ENCODE results near the gene TRAPPC12. TPM values are rescaled to one million over a fixed set of nuclear protein-coding genes. Genes with fewer than 3 reads are reported as not detected.

Gene TRAPPC12
- total RNA-seq (2014; rRNA removed) (86.2 and 111 TPM in 2 replicates), Bru-seq, nascent RNA (percentile 89 among the genes with signal in this experiment), BruChase-seq, experiment 1, labeled RNA remaining after a 6-hour chase (percentile 82 among the genes with signal in this experiment), BruChase-seq, experiment 2, labeled RNA remaining after a 2-hour chase (percentile 91 among the genes with signal in this experiment)
- long read RNA-seq, transcript TRAPPC12-201 (12 exons, 2,508 nt), result major isoform, 36 of 156 reads
- long read RNA-seq, partial matches to known transcripts, result 86 of 156 reads
- long read RNA-seq, other reads (novel, unspliced or antisense), result 27 of 156 reads

- peak; percentile 71 for ATAC-seq
- peak within 1 kb of the TSS; percentile 97 for H3K4me2 ChIP-seq (ENCODE audit: low read length)
- peaks cover 26% of the 10 kb centered on the region for H3K4me1 ChIP-seq (ENCODE audit: insufficient read depth, low read length)
- H3K36me3 ChIP-seq (ENCODE audit: low read depth, low read length), result peaks cover 11% of the 10 kb centered on the region
- CTCF ChIA-PET, result no interaction called here
- peak within 1 kb of the TSS; percentile 97 for H3K9ac ChIP-seq (ENCODE audit: low read length)
- H3K4me3 ChIP-seq (ENCODE audit: low read length), result peak within 1 kb of the TSS; percentile 92
- no peaks in the 10 kb centered on the region for H3K9me3 ChIP-seq (ENCODE audit: low read length)
- TF ChIP-seq EZH2phosphoT487 (IDR thresholded peaks at IDR 0.05; ENCODE audit: borderline replicate concordance, low read length) (no peak), EZH2 (IDR thresholded peaks at IDR 0.05; ENCODE audit: low read length, unreplicated experiment) (no peak), CTCF (conservative IDR thresholded peaks at IDR 0.05; ENCODE audit: low read depth, low read length) (peak; percentile 54)
- DNase-seq, result peak; percentile 89
- no TSS peak for BruUV-seq (replicated peaks)
- POLR2A ChIA-PET (ENCODE audit: unreplicated experiment), result no interaction called here
- H3K27me3 ChIP-seq (ENCODE audit: low read length), result no peaks in the 10 kb centered on the region
- intact Hi-C loops (cut with micrococcal nuclease), result loop anchor here (5.0 kb wide), 2 partner anchors 197 to 272 kb away; partner anchors contain the start of gene RPS7
- no peaks in the 10 kb centered on the region for H3K9me2 ChIP-seq (replicated peaks; ENCODE audit: low read length)
- H4K20me1 ChIP-seq (ENCODE audit: low read length), result peaks cover 12% of the 10 kb centered on the region; the same call in 1 of the 2 replicates
- peak within 1 kb of the TSS; percentile 83 for H2AFZ ChIP-seq (ENCODE audit: low read length)
- H3K27ac ChIP-seq (ENCODE audit: low read length), result peak within 1 kb of the TSS; percentile 89
- no peaks in the 10 kb centered on the region for H3F3A ChIP-seq (ENCODE audit: low read length, unreplicated experiment)
- peaks cover 78% of the 10 kb centered on the region for H3K79me2 ChIP-seq (ENCODE audit: low read length)
Observed at GRCh38 chr2:3379647-3380534, at the start of gene TRAPPC12. Gene TRAPPC12, plus strand, starts transcription at chr2:3379694. Its CDS starts 7,930 bp downstream, at chr2:3387624.

GRCh38 chr2:3332133-3332532, 47.4 kb upstream of the TRAPPC12 start:
- no peaks in the 10 kb centered on the region; the same call in 1 of the 2 replicates for H4K20me1 ChIP-seq (ENCODE audit: low read length)
- no TSS peak for BruUV-seq (replicated peaks)
- no peaks in the 10 kb centered on the region for H3F3A ChIP-seq (ENCODE audit: low read length, unreplicated experiment)
- H3K4me2 ChIP-seq (ENCODE audit: low read length), result no peak overlapping the region
- ChIA-PET POLR2A (ENCODE audit: unreplicated experiment) (no interaction called here), CTCF (no interaction called here)
- no peaks in the 10 kb centered on the region for H3K9me2 ChIP-seq (replicated peaks; ENCODE audit: low read length)
- H3K27ac ChIP-seq (ENCODE audit: low read length), result no peak overlapping the region
- TF ChIP-seq EZH2 (IDR thresholded peaks at IDR 0.05; ENCODE audit: low read length, unreplicated experiment) (no peak), EZH2phosphoT487 (IDR thresholded peaks at IDR 0.05; ENCODE audit: borderline replicate concordance, low read length) (no peak), CTCF (conservative IDR thresholded peaks at IDR 0.05; ENCODE audit: low read depth, low read length) (no peak)
- H2AFZ ChIP-seq (ENCODE audit: low read length), result no peak overlapping the region
- no peak overlapping the region for H3K9ac ChIP-seq (ENCODE audit: low read length)
- H3K36me3 ChIP-seq (ENCODE audit: low read depth, low read length), result peaks cover 17% of the 10 kb centered on the region
- DNase-seq (no peak), ATAC-seq (no peak)
- no peaks in the 10 kb centered on the region for H3K9me3 ChIP-seq (ENCODE audit: low read length)
- H3K4me1 ChIP-seq (ENCODE audit: insufficient read depth, low read length), result no peaks in the 10 kb centered on the region
- no peaks in the 10 kb centered on the region for H3K27me3 ChIP-seq (ENCODE audit: low read length)
- intact Hi-C loops (cut with micrococcal nuclease), result no loop called here
- H3K4me3 ChIP-seq (ENCODE audit: low read length), result no peak overlapping the region
- peaks cover 8% of the 10 kb centered on the region; the same call in 1 of the 2 replicates for H3K79me2 ChIP-seq (ENCODE audit: low read length)

Data from PC-3 (cell line).